Natural killer cell (primary cell): ENCODE data around the gene BRINP2. TPM values are rescaled to one million over a fixed set of nuclear protein-coding genes. Genes with fewer than 3 reads are reported as not detected.

ENCODE experiments used
- ATAC-seq, 3 donors: fragments of 150-1000 bp in 2 of 3; fragments of 200-7000 bp in 1 of 3; cut with Tn5 transposase; 1 replicate in 1 of 3; 2 replicates in 2 of 3; pipeline ENCODE4 v1.10.0; 2021; ENCODE audit warnings: mild to moderate bottlenecking in 2 of 3, moderate library complexity in 2 of 3
- DNase-seq, 2 donors: peaks; one replicate each; pipeline versions ENCODE4 v3.0.0 to v3.0.0-alpha.2; 2013 to 2021; ENCODE audit warnings: mixed read lengths in 1 of 2
- H3K27ac ChIP-seq: one replicate; pipeline ENCODE4 v1.5.1; 2013; ENCODE audit warnings: mild to moderate bottlenecking, low read length
- H3K27me3 ChIP-seq: one replicate; pipeline ENCODE4 v1.6.1; 2013; ENCODE audit warnings: low read length; ENCODE audit not compliant: control insufficient read depth, insufficient read depth
- H3K36me3 ChIP-seq: one replicate; pipeline ENCODE4 v1.6.1; 2013; ENCODE audit warnings: low read length; ENCODE audit not compliant: control insufficient read depth, insufficient read depth
- H3K4me1 ChIP-seq: one replicate; pipeline ENCODE4 v1.6.1; 2013; ENCODE audit warnings: low read length; ENCODE audit not compliant: control insufficient read depth, insufficient read depth
- H3K4me3 ChIP-seq: one replicate; pipeline ENCODE4 v1.5.1; 2013; ENCODE audit warnings: low read length
- H3K9me3 ChIP-seq: one replicate; pipeline ENCODE4 v1.6.1; 2013; ENCODE audit warnings: low read length; ENCODE audit not compliant: control insufficient read depth, insufficient read depth
- H3K27ac Mint-ChIP-seq, 2 donors: one replicate each; pipeline ENCODE4 v1.8.0; 2022; ENCODE audit warnings: mild to moderate bottlenecking in 2 of 2, mixed read lengths in 2 of 2, moderate library complexity in 1 of 2
- H3K27me3 Mint-ChIP-seq, 2 donors: one replicate each; pipeline ENCODE4 v1.8.0; 2022; ENCODE audit warnings: low read depth in 2 of 2, mixed read lengths in 2 of 2
- H3K36me3 Mint-ChIP-seq: one replicate; pipeline ENCODE4 v1.8.0; 2022; ENCODE audit warnings: mixed read lengths
- H3K4me1 Mint-ChIP-seq, 2 donors: one replicate each; pipeline ENCODE4 v1.8.0; 2022; ENCODE audit warnings: mixed read lengths in 2 of 2
- H3K4me3 Mint-ChIP-seq: one replicate; pipeline ENCODE4 v1.8.0; 2022; ENCODE audit warnings: mild to moderate bottlenecking, moderate library complexity, mixed read lengths
- H3K9me3 Mint-ChIP-seq, 2 donors: one replicate each; pipeline ENCODE4 v1.8.0; 2022; ENCODE audit warnings: mixed read lengths in 2 of 2
- CTCF ChIP-seq: fragments of 200-600 bp; IDR thresholded peaks from one replicate; pipeline ENCODE4 v1.8.0; 2022; ENCODE audit warnings: antibody characterized with exemption
- WGBS: methylation state at CpG from one replicate; pipeline ENCODE4 v1.1.7; 2013; ENCODE audit warnings: missing lambda C conversion rate; ENCODE audit not compliant: insufficient coverage; 5-methylcytosine and 5-hydroxymethylcytosine counted together
- intact Hi-C: fragments of 100-400 bp; cut with micrococcal nuclease; formaldehyde crosslinking; loops from one replicate; pipeline ENCODE4 v1.14.2; 2022
- total RNA-seq, 4 donors: library from RNA; stranded (reverse); fragments of 120-200 nt in 1 of 4; gene quantifications; one replicate each; pipeline versions ENCODE4 v1.2.3 to v1.2.4, GENCODE V29; 2013 to 2022

Gene BRINP2
- total RNA-seq, 3 donors from 2014 or later (not counting 1 experiment from before 2014, with no cell fraction given), result not detected

DNA sequence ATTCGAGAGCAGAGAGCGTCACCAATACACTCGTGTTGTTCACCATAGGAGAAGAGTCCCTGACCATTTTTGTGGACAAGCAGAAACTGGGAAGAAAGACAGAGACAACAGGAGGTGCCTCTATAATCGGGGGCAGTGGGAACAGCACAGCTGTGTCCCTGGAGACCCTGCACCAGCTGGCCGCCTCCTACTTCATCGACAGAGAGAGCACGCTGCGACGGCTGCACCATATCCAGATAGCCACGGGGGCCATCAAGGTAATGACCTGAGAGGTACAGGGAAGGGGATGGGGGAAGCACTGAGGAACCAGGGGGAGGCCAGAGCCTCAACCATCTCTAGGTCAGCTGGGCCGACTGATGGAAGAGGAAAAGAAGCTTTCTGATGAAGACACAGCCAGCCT, 86.4 kb downstream of the BRINP2 start:
- peaks cover 4% of the 10 kb centered on the region for H3K9me3 ChIP-seq
- H3K27ac ChIP-seq, result no peak overlapping the region
- H3K4me3 ChIP-seq, result no peak overlapping the region
- ATAC-seq (no peak), DNase-seq (no peak)
- no peaks in the 10 kb centered on the region for H3K27me3 Mint-ChIP-seq
- H3K4me1 Mint-ChIP-seq, result no peaks in the 10 kb centered on the region
- no peak overlapping the region for H3K27ac Mint-ChIP-seq
- no peak for TF ChIP-seq CTCF
- H3K36me3 Mint-ChIP-seq, result no peaks in the 10 kb centered on the region
- no peak overlapping the region for H3K4me3 Mint-ChIP-seq
- no peaks in the 10 kb centered on the region for H3K27me3 ChIP-seq
- 82% methylated on average over 11 of the region's 11 CpGs for WGBS
- H3K9me3 Mint-ChIP-seq, result peaks cover 0 to 3% of the 10 kb centered on the region in 2 donors
- H3K4me1 ChIP-seq, result no peaks in the 10 kb centered on the region
- intact Hi-C loops, result no loop called here
- no peaks in the 10 kb centered on the region for H3K36me3 ChIP-seq

- Histone ChIP-seq H3K27ac (no peak overlapping the region), H3K27me3 (no peaks in the 10 kb centered on the region), H3K4me3 (no peak overlapping the region), H3K36me3 (no peaks in the 10 kb centered on the region), H3K9me3 (peaks cover 4% of the 10 kb centered on the region), H3K4me1 (no peaks in the 10 kb centered on the region)
- H3K4me1 Mint-ChIP-seq, result no peaks in the 10 kb centered on the region
- H3K27ac Mint-ChIP-seq, result no peak overlapping the region
- intact Hi-C loops, result no loop called here
- 74% methylated on average over 4 of the region's 4 CpGs for WGBS
- H3K27me3 Mint-ChIP-seq, result no peaks in the 10 kb centered on the region
- H3K9me3 Mint-ChIP-seq, result peaks cover 0 to 3% of the 10 kb centered on the region in 2 donors
- TF ChIP-seq CTCF, result no peak
- no peaks in the 10 kb centered on the region for H3K36me3 Mint-ChIP-seq
- no peak for DNase-seq
- no peak overlapping the region for H3K4me3 Mint-ChIP-seq
- no peak for ATAC-seq
Observed at GRCh38 chr1:177257576-177257975, 86.8 kb downstream of the BRINP2 start.

- H3K27ac Mint-ChIP-seq, result no peak overlapping the region
- H3K9me3 Mint-ChIP-seq, result peaks cover 7 to 13% of the 10 kb centered on the region in 2 donors
- 100% methylated on average over 1 of the region's 1 CpG for WGBS
- H3K27ac ChIP-seq, result no peak overlapping the region
- H3K4me3 ChIP-seq, result no peak overlapping the region
- no peaks in the 10 kb centered on the region for H3K4me1 Mint-ChIP-seq
- no peaks in the 10 kb centered on the region for H3K36me3 Mint-ChIP-seq
- no peaks in the 10 kb centered on the region for H3K27me3 ChIP-seq
- no peaks in the 10 kb centered on the region for H3K4me1 ChIP-seq
- TF ChIP-seq CTCF, result no peak
- ATAC-seq (no peak), DNase-seq (no peak)
- no peaks in the 10 kb centered on the region for H3K27me3 Mint-ChIP-seq
- no peak overlapping the region for H3K4me3 Mint-ChIP-seq
- no peaks in the 10 kb centered on the region for H3K9me3 ChIP-seq
- no peaks in the 10 kb centered on the region for H3K36me3 ChIP-seq
- intact Hi-C loops, result no loop called here
Observed at GRCh38 chr1:177270863-177271262, 100.1 kb downstream of the BRINP2 start.

DNA sequence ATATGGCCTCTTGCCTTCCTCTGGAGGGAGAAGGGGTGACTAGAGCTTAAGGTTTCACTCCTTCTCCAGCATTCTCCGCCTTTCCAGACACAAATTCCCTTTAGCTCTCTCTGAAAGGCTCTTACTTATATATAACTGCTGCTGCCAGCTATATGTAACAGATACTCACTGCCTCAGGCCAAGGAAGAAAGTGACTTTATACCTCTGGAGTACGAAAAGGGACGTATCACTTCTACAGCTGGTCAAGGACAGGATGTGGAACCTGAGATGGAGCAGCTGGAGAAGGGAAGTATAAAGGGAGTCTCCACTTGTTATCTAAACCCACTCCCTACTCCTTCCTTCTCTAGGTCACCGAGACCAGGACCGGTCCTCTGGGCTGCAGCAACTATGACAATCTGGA, 102.4 kb downstream of the BRINP2 start:
- 86% methylated on average over 5 of the region's 5 CpGs for WGBS
- no peak overlapping the region for H3K27ac Mint-ChIP-seq
- Histone ChIP-seq H3K4me1 (no peaks in the 10 kb centered on the region), H3K27ac (no peak overlapping the region), H3K9me3 (no peaks in the 10 kb centered on the region), H3K4me3 (no peak overlapping the region), H3K27me3 (no peaks in the 10 kb centered on the region), H3K36me3 (no peaks in the 10 kb centered on the region)
- peaks cover 7 to 13% of the 10 kb centered on the region in 2 donors for H3K9me3 Mint-ChIP-seq
- no peaks in the 10 kb centered on the region for H3K36me3 Mint-ChIP-seq
- H3K27me3 Mint-ChIP-seq, result no peaks in the 10 kb centered on the region
- TF ChIP-seq CTCF, result no peak
- H3K4me1 Mint-ChIP-seq, result no peaks in the 10 kb centered on the region
- ATAC-seq (no peak), DNase-seq (no peak)
- no peak overlapping the region for H3K4me3 Mint-ChIP-seq
- intact Hi-C loops, result no loop called here
